ENCODE data around the gene ZGLP1.
"Not testable (repeated sequence)": the region's sequence is repeated elsewhere in the genome, so short reads cannot be mapped to it uniquely, and the experiment has no call there.

The ZGLP1 gene

DNA sequence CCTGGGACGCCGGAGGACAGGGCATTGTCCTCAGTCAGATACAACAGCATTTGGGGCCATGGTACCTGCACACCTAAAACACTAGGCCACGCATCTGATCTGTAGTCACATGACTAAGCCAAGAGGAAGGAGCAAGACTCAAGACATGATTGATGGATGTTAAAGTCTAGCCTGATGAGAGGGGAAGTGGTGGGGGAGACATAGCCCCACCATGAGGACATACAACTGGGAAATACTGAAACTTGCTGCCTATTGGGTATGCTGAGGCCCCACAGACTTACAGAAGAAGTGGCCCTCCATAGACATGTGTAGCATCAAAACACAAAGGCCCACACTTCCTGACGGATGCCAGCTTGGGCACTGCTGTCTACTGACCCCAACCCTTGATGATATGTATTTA, 24.2 kb downstream of the ZGLP1 start:
- TF ChIP-seq ZFX (IDR thresholded peaks at IDR 0.05) = no peak
- TF ChIP-seq, protein P1, sequence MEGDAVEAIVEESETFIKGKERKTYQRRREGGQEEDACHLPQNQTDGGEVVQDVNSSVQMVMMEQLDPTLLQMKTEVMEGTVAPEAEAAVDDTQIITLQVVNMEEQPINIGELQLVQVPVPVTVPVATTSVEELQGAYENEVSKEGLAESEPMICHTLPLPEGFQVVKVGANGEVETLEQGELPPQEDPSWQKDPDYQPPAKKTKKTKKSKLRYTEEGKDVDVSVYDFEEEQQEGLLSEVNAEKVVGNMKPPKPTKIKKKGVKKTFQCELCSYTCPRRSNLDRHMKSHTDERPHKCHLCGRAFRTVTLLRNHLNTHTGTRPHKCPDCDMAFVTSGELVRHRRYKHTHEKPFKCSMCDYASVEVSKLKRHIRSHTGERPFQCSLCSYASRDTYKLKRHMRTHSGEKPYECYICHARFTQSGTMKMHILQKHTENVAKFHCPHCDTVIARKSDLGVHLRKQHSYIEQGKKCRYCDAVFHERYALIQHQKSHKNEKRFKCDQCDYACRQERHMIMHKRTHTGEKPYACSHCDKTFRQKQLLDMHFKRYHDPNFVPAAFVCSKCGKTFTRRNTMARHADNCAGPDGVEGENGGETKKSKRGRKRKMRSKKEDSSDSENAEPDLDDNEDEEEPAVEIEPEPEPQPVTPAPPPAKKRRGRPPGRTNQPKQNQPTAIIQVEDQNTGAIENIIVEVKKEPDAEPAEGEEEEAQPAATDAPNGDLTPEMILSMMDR (conservative IDR thresholded peaks at IDR 0.05) = no peak
- no peak overlapping the region for H3K27ac ChIP-seq

DNA sequence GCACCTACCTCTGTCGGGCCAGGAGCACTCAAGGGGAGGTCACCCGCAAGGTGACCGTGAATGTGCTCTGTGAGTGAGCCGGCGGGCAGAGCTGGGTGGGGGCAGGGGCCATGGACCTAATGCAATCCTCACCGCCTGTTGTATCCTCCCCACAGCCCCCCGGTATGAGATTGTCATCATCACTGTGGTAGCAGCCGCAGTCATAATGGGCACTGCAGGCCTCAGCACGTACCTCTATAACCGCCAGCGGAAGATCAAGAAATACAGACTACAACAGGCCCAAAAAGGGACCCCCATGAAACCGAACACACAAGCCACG, 24.7 kb downstream of the ZGLP1 start:
- H3K27ac ChIP-seq = no peak overlapping the region
- TF ChIP-seq ZFX (IDR thresholded peaks at IDR 0.05) = no peak
- TF ChIP-seq, protein P1 (conservative IDR thresholded peaks at IDR 0.05) = no peak

DNA sequence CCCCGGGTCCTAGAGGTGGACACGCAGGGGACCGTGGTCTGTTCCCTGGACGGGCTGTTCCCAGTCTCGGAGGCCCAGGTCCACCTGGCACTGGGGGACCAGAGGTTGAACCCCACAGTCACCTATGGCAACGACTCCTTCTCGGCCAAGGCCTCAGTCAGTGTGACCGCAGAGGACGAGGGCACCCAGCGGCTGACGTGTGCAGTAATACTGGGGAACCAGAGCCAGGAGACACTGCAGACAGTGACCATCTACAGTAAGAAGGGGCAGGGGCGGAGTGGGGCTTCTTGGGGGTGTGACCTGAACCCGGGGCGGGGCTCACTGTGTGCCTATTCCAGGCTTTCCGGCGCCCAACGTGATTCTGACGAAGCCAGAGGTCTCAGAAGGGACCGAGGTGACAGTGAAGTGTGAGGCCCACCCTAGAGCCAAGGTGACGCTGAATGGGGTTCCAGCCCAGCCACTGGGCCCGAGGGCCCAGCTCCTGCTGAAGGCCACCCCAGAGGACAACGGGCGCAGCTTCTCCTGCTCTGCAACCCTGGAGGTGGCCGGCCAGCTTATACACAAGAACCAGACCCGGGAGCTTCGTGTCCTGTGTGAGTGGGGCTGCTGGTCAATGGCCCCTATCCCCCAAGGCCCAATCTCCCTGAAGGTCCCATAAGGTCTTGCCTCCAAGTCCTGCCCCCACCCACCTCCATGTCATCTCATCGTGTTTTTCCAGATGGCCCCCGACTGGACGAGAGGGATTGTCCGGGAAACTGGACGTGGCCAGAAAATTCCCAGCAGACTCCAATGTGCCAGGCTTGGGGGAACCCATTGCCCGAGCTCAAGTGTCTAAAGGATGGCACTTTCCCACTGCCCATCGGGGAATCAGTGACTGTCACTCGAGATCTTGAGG, 25.3 kb downstream of the ZGLP1 start:
- H3K27ac ChIP-seq = no peak overlapping the region
- TF ChIP-seq, protein P1 (conservative IDR thresholded peaks at IDR 0.05) = no peak
- no peak for TF ChIP-seq ZFX (IDR thresholded peaks at IDR 0.05)

DNA sequence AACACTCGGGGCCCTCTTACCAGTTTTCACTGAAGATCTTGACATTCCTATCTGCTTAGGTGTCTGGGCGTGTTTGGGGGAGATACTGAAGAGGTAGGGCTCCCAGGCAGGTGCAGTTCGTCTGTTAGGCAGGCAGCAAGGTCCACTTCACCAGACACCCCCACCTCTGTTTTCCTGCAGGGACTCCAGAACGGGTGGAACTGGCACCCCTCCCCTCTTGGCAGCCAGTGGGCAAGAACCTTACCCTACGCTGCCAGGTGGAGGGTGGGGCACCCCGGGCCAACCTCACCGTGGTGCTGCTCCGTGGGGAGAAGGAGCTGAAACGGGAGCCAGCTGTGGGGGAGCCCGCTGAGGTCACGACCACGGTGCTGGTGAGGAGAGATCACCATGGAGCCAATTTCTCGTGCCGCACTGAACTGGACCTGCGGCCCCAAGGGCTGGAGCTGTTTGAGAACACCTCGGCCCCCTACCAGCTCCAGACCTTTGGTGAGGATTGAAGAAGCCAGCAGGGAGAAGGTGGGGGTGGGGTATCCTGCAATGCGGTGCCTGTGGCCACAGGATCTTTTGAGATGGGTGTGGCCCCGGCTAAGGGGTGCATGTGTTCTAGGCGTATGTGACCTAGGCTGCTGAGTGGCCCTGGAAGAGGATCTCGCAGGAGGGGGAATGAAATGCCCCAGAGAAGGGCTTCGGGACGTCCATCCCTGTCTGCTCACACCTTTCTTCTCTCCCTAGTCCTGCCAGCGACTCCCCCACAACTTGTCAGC, 26.1 kb downstream of the ZGLP1 start:
- H3K27ac ChIP-seq = no peak overlapping the region
- TF ChIP-seq, protein P1 (conservative IDR thresholded peaks at IDR 0.05) = no peak
- TF ChIP-seq ZFX (IDR thresholded peaks at IDR 0.05) = no peak

DNA sequence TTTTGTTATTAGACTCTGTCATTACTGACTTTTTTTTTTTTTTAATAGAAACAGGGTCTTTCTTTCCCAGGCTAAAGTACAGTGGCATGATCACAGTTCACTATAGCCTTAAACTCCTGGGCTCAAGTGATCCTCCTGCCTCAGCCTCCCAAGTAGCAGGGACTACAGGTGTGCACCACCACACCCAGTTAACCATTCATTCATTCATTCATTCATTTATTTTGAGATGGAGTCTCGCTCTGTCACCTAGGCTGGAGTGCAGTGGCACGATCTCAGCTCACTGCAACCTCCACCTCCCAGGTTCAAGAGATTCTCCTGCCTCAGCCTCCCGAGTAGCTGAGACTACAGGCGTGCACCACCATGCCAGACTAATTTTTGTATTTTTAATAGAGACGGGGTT, 27.6 kb downstream of the ZGLP1 start:
- not testable (repeated sequence) for H3K27ac ChIP-seq

DNA sequence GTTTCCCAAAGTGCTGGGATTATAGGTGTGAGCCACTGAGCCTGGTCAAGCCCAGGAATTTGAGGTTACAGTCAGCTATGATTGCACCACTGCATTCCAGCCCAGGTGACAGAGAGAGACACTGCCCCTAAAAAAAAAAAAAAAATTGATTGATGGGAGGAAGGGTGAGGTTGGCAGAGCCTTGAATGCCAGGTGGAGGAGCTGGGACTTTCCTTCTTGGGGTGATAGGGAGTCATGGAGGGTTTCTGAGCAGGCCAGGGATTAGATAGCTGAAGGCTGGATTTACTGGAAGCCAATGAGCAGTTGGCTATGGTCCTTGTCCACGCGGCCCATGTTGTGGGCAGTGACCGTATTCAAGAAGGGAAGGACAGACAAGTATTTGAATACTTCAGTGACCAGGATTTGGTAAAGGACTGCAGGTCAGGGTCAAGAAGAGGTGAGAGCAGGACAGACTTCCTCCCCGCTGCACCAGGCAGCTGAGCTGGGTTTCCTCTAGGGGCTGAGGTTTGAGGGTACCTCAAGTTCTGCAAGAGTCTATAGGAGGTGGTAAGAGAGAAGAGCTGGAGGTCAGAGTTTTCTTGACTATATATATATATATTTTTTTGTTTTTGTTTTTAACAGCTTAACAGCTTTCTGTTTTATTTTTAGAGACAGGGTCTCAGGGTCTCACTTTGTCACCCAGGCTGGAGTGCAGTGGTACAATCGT, 29.7 kb downstream of the ZGLP1 start:
- no peak overlapping the region for H3K27ac ChIP-seq
- TF ChIP-seq ZFX (IDR thresholded peaks at IDR 0.05) = no peak
- TF ChIP-seq, protein P1 (conservative IDR thresholded peaks at IDR 0.05) = no peak

DNA sequence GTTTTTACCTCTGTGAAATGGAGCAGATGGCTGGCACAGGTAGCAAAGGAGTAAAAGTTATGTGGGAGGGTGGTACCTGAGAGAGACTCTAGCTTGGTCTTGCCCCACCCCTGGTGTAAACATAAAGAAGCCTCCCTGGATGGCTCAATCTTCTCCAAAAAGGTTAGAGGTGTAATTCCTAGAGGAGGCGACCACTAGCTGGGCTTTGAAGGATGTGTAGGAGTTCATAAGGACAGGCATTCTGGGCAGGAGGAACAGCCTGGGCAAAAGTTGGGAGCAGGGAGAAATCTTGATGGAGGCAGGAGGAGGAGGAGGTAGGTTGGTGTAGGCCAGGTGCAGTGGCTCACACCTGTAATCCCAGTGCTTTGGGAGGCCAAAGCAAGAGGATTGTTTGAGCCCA, 30.7 kb downstream of the ZGLP1 start:
- TF ChIP-seq ZFX (IDR thresholded peaks at IDR 0.05) = no peak
- TF ChIP-seq, protein P1 (conservative IDR thresholded peaks at IDR 0.05) = no peak
- no peak overlapping the region for H3K27ac ChIP-seq

Measured in C4-2B (cell line).